HG03175 (cell line): ENCODE measurements around the gene MTRF1L.

ENCODE experiments used
- ATAC-seq: cut with Tn5 transposase; IDR thresholded peaks from one replicate; pipeline ENCODE4 v1.9.1; 2021; ENCODE audit warnings: mild to moderate bottlenecking, moderate library complexity; ENCODE audit not compliant: unreplicated experiment

The MTRF1L gene

GRCh38 chr6:153002613-153003365 lies at the start of gene MTRF1L:
TSS of gene MTRF1L (minus strand) at chr6:153002709. CDS start at chr6:153002685, 24 bp downstream.
- peak; percentile 94 for ATAC-seq

- no peak for ATAC-seq
These were observed 49.3 kb upstream of the MTRF1L start for GRCh38 chr6:153051801-153052200.

- ATAC-seq = no peak
These were observed 46.1 kb upstream of the MTRF1L start for GRCh38 chr6:153048631-153049030.

GRCh38 chr6:153047386-153047785 lies 44.9 kb upstream of the MTRF1L start:
- ATAC-seq = no peak

GRCh38 chr6:153045271-153045670 lies 42.8 kb upstream of the MTRF1L start:
- ATAC-seq = no peak

GRCh38 chr6:153044295-153044694 lies 41.8 kb upstream of the MTRF1L start:
- ATAC-seq = no peak

- ATAC-seq = no peak
These were observed 41.2 kb upstream of the MTRF1L start for GRCh38 chr6:153043719-153044118.

- ATAC-seq = no peak
These were observed 36.0 kb upstream of the MTRF1L start for GRCh38 chr6:153038378-153039057.

GRCh38 chr6:153034139-153034538 lies 31.6 kb upstream of the MTRF1L start:
- ATAC-seq = no peak

GRCh38 chr6:153032255-153032882 lies 29.9 kb upstream of the MTRF1L start:
- ATAC-seq = no peak

- ATAC-seq = no peak
These were observed 28.9 kb upstream of the MTRF1L start for GRCh38 chr6:153031335-153031955.

GRCh38 chr6:153028963-153029362 lies 26.5 kb upstream of the MTRF1L start:
- ATAC-seq = no peak

- ATAC-seq = no peak
These were observed 25.8 kb upstream of the MTRF1L start for GRCh38 chr6:153028286-153028685.

GRCh38 chr6:153027480-153027879 lies 25.0 kb upstream of the MTRF1L start:
- ATAC-seq = no peak

GRCh38 chr6:153024709-153025017 lies 22.2 kb upstream of the MTRF1L start:
- ATAC-seq = no peak

GRCh38 chr6:153023977-153024708 lies 21.6 kb upstream of the MTRF1L start:
- peak; percentile 98 for ATAC-seq

- ATAC-seq = no peak
These were observed 15.8 kb upstream of the MTRF1L start for GRCh38 chr6:153018355-153018754.

- ATAC-seq = no peak
These were observed 14.3 kb upstream of the MTRF1L start for GRCh38 chr6:153016846-153017245.

- no peak for ATAC-seq
These were observed 12.7 kb upstream of the MTRF1L start for GRCh38 chr6:153015094-153015640.

GRCh38 chr6:153013438-153013837 lies 10.9 kb upstream of the MTRF1L start:
- ATAC-seq = no peak

- ATAC-seq = no peak
These were observed 10.3 kb upstream of the MTRF1L start for GRCh38 chr6:153012856-153013255.
